HG03060 (cell line): ENCODE results near the gene SIK3.
A peak's percentile ranks its signal among the peaks of the same experiment; 100 is the strongest.

Source experiments
- ATAC-seq: cut with Tn5 transposase; IDR thresholded peaks from one replicate; pipeline ENCODE4 v1.9.1; 2021; ENCODE audit warnings: low read depth, moderate number of reproducible peaks; ENCODE audit not compliant: unreplicated experiment

Gene SIK3

GRCh38 chr11:116936754-116937446, 161.3 kb downstream of the SIK3 start:
- no peak for ATAC-seq

- ATAC-seq = no peak
Measured at GRCh38 chr11:116935514-116935913, 162.7 kb downstream of the SIK3 start.

GRCh38 chr11:116935089-116935488, 163.1 kb downstream of the SIK3 start:
- no peak for ATAC-seq

GRCh38 chr11:116933961-116934360, 164.3 kb downstream of the SIK3 start:
- ATAC-seq = no peak

GRCh38 chr11:116932181-116932580, 166.0 kb downstream of the SIK3 start:
- ATAC-seq = no peak

GRCh38 chr11:116931206-116931953, 166.8 kb downstream of the SIK3 start:
- ATAC-seq = no peak

GRCh38 chr11:116930586-116930985, 167.6 kb downstream of the SIK3 start:
- no peak for ATAC-seq

- no peak for ATAC-seq
Measured at GRCh38 chr11:116930177-116930576, 168.1 kb downstream of the SIK3 start.

- no peak for ATAC-seq
Measured at GRCh38 chr11:116929414-116930090, 168.7 kb downstream of the SIK3 start.

- ATAC-seq = no peak
Measured at GRCh38 chr11:116928845-116929244, 169.4 kb downstream of the SIK3 start.

- ATAC-seq = peak; percentile 48
Measured at GRCh38 chr11:116928102-116928777, 170.0 kb downstream of the SIK3 start.

GRCh38 chr11:116927163-116927974, 170.9 kb downstream of the SIK3 start:
- no peak for ATAC-seq

- ATAC-seq = no peak
Measured at GRCh38 chr11:116925050-116925449, 173.2 kb downstream of the SIK3 start.

- no peak for ATAC-seq
Measured at GRCh38 chr11:116918925-116919655, 179.1 kb downstream of the SIK3 start.

GRCh38 chr11:116917632-116918031, 180.6 kb downstream of the SIK3 start:
- ATAC-seq = no peak

- no peak for ATAC-seq
Measured at GRCh38 chr11:116916886-116917285, 181.3 kb downstream of the SIK3 start.

- ATAC-seq = no peak
Measured at GRCh38 chr11:116916052-116916451, 182.2 kb downstream of the SIK3 start.

- no peak for ATAC-seq
Measured at GRCh38 chr11:116913000-116913399, 185.2 kb downstream of the SIK3 start.

- ATAC-seq = no peak
Measured at GRCh38 chr11:116911976-116912734, 186.1 kb downstream of the SIK3 start.
